Liver (tissue), 9 donors: ENCODE results near the gene RPUSD2. TPM values are rescaled to one million over a fixed set of nuclear protein-coding genes. Genes with fewer than 3 reads are reported as not detected.

Source experiments
- DNase-seq: peaks from one replicate; pipeline ENCODE4 v3.0.0-alpha.2; 2017; ENCODE audit warnings: low spot score
- H3K27ac ChIP-seq, 2 donors: one replicate each; pipeline ENCODE4 v1.7.0; 2013; ENCODE audit warnings: inconsistent platforms in 2 of 2, low read length in 2 of 2, control low read depth in 1 of 2, low read depth in 1 of 2, mild to moderate bottlenecking in 1 of 2
- H3K27me3 ChIP-seq, 4 donors: one replicate each; pipeline versions ENCODE4 v1.6.1 to v1.7.0; 2013; ENCODE audit warnings: low read length in 3 of 4, inconsistent platforms in 1 of 4, mild to moderate bottlenecking in 1 of 4, moderate library complexity in 1 of 4; ENCODE audit not compliant: control insufficient read depth in 4 of 4, insufficient read depth in 4 of 4
- H3K36me3 ChIP-seq, 4 donors: one replicate each; pipeline versions ENCODE4 v1.6.1 to v1.7.0; 2013; ENCODE audit warnings: low read length in 3 of 4, mild to moderate bottlenecking in 3 of 4, low read depth in 1 of 4, moderate library complexity in 1 of 4; ENCODE audit not compliant: control insufficient read depth in 4 of 4, insufficient read depth in 3 of 4
- H3K4me1 ChIP-seq, 4 donors: one replicate each; pipeline versions ENCODE4 v1.6.1 to v1.7.0; 2013; ENCODE audit warnings: low read length in 3 of 4, mild to moderate bottlenecking in 3 of 4, moderate library complexity in 1 of 4; ENCODE audit not compliant: control insufficient read depth in 4 of 4, insufficient read depth in 4 of 4
- H3K4me3 ChIP-seq, 3 donors: one replicate each; pipeline versions ENCODE4 v1.6.1 to v1.7.0; 2013; ENCODE audit warnings: low read length in 3 of 3, control low read depth in 1 of 3, low read depth in 1 of 3, mild to moderate bottlenecking in 1 of 3
- H3K9ac ChIP-seq, 2 donors: one replicate each; pipeline ENCODE4 v1.7.0; 2013; ENCODE audit warnings: low read length in 2 of 2, mild to moderate bottlenecking in 2 of 2, moderate library complexity in 2 of 2, control low read depth in 1 of 2, low read depth in 1 of 2
- H3K9me3 ChIP-seq, 4 donors: one replicate each; pipeline versions ENCODE4 v1.6.1 to v1.7.0; 2013; ENCODE audit warnings: low read length in 3 of 4; ENCODE audit not compliant: control insufficient read depth in 4 of 4
- ATF3 ChIP-seq: IDR thresholded peaks from 2 replicates; pipeline ENCODE4 v1.6.1; 2016; ENCODE audit warnings: antibody characterized with exemption
- CTCF ChIP-seq: fragments of 150-350 bp; IDR thresholded peaks from 2 replicates; pipeline ENCODE4 v1.5.1; 2017; ENCODE audit warnings: improper control_type of control experiment, low read depth, low read length; ENCODE audit not compliant: missing input control
- FOXA1 ChIP-seq: IDR thresholded peaks from 2 replicates; pipeline ENCODE4 v1.6.1; 2016; ENCODE audit warnings: antibody characterized with exemption
- FOXA2 ChIP-seq: IDR thresholded peaks from 2 replicates; pipeline ENCODE4 v1.6.1; 2016; ENCODE audit warnings: antibody characterized with exemption
- GABPA ChIP-seq, 2 donors: IDR thresholded peaks in 1 of 2; conservative IDR thresholded peaks in 1 of 2; 2 replicates each; pipeline ENCODE4 v1.6.1; 2016; ENCODE audit warnings: antibody characterized with exemption in 2 of 2, mild to moderate bottlenecking in 1 of 2, moderate library complexity in 1 of 2
- HNF4A ChIP-seq, 2 donors: conservative IDR thresholded peaks; 2 replicates each; pipeline ENCODE4 v1.6.1; 2016; ENCODE audit warnings: antibody characterized with exemption in 2 of 2, mild to moderate bottlenecking in 2 of 2
- HNF4G ChIP-seq: IDR thresholded peaks from 2 replicates; pipeline ENCODE4 v1.6.1; 2016; ENCODE audit warnings: antibody characterized with exemption
- JUND ChIP-seq, 2 donors: IDR thresholded peaks; 2 replicates each; pipeline ENCODE4 v1.6.1; 2016; ENCODE audit warnings: antibody characterized with exemption in 2 of 2
- MAX ChIP-seq: IDR thresholded peaks from 2 replicates; pipeline ENCODE4 v1.6.1; 2016; ENCODE audit warnings: antibody characterized with exemption
- NR2F2 ChIP-seq: IDR thresholded peaks from 2 replicates; pipeline ENCODE4 v1.6.1; 2016; ENCODE audit warnings: antibody characterized with exemption
- REST ChIP-seq: IDR thresholded peaks from 2 replicates; pipeline ENCODE4 v1.6.1; 2016; ENCODE audit warnings: antibody characterized with exemption, mild to moderate bottlenecking
- RXRA ChIP-seq, 2 donors: IDR thresholded peaks; 2 replicates each; pipeline ENCODE4 v1.6.1; 2017 to 2018; ENCODE audit warnings: antibody characterized with exemption in 2 of 2, mild to moderate bottlenecking in 1 of 2
- SP1 ChIP-seq: IDR thresholded peaks from 2 replicates; pipeline ENCODE4 v1.6.1; 2018; ENCODE audit warnings: antibody characterized with exemption, mild to moderate bottlenecking
- TAF1 ChIP-seq: conservative IDR thresholded peaks from 2 replicates; pipeline ENCODE4 v1.6.1; 2016; ENCODE audit warnings: antibody characterized with exemption, mild to moderate bottlenecking
- YY1 ChIP-seq: IDR thresholded peaks from 2 replicates; pipeline ENCODE4 v1.6.1; 2016; ENCODE audit warnings: antibody characterized with exemption, mild to moderate bottlenecking
- ZBTB33 ChIP-seq: IDR thresholded peaks from 2 replicates; pipeline ENCODE4 v1.6.1; 2016; ENCODE audit warnings: antibody characterized with exemption
- WGBS: extraction: QIAGEN DNeasy Blood & Tissue Kit; methylation state at CpG from one replicate; pipeline ENCODE4 v1.1.7; 2013; 5-methylcytosine and 5-hydroxymethylcytosine counted together
- polyA plus RNA-seq, 2 donors: library from polyadenylated mRNA; stranded (reverse) in 1 of 2; unstranded in 1 of 2; fragments of 200-250 nt in 1 of 2; fragments of >200 nt in 1 of 2; fragmentation: Nextera tagmentation in 1 of 2; extraction: Ambion mirVana in 1 of 2; gene quantifications; one replicate each; pipeline versions ENCODE4 v1.2.1 to v1.2.3, GENCODE V29; 2013 to 2015
- total RNA-seq, 2 donors: library from RNA; depleted of rRNA; stranded (reverse); fragments of >200 nt; gene quantifications; one replicate each; pipeline ENCODE4 v1.2.3, GENCODE V29; 2014
- donor health status: healthy.
- donor health status: healthy.
- donor health status: healthy.
- donor health status: healthy.
- donor health status: healthy.

The RPUSD2 gene
- total and polyA plus RNA-seq, 4 donors, result 5.3 to 7.6 (median 6.6) TPM

GRCh38 chr15:40613080-40613479, 44.0 kb downstream of the RPUSD2 start (continued):
- TF ChIP-seq GABPA (IDR thresholded peaks at IDR 0.05 in 1 of 2, conservative IDR thresholded peaks at IDR 0.05 in 1 of 2), result no peak

- Histone ChIP-seq H3K4me1 (no peaks in the 10 kb centered on the region), H3K36me3 (no peaks in the 10 kb centered on the region), H3K27ac (no peak overlapping the region), H3K27me3 (no peaks in the 10 kb centered on the region), H3K9ac (no peak overlapping the region), H3K4me3 (no peak overlapping the region), H3K9me3 (no peaks in the 10 kb centered on the region)
- 80% methylated on average over 2 of the region's 2 CpGs for WGBS
- no peak for DNase-seq
- TF ChIP-seq YY1 (no peak), HNF4G (no peak), FOXA2 (no peak), TAF1 (no peak), JUND (IDR thresholded peaks at IDR 0.05) (no peak), ZBTB33 (no peak), SP1 (no peak), ATF3 (no peak), GABPA (IDR thresholded peaks at IDR 0.05 in 1 of 2, conservative IDR thresholded peaks at IDR 0.05 in 1 of 2) (no peak), HNF4A (conservative IDR thresholded peaks at IDR 0.05) (no peak), FOXA1 (no peak), REST (no peak), CTCF (no peak)
These were observed 48.9 kb downstream of the RPUSD2 start for GRCh38 chr15:40618023-40618422.

- no peak overlapping the region for H3K4me3 ChIP-seq
- no peaks in the 10 kb centered on the region for H3K36me3 ChIP-seq
- no peak for DNase-seq
- no peaks in the 10 kb centered on the region for H3K4me1 ChIP-seq
- no peak overlapping the region for H3K27ac ChIP-seq
- no peaks in the 10 kb centered on the region for H3K27me3 ChIP-seq
- H3K9ac ChIP-seq, result no peak overlapping the region
- H3K9me3 ChIP-seq, result no peaks in the 10 kb centered on the region
- no peak for TF ChIP-seq RXRA (IDR thresholded peaks at IDR 0.05)
- TF ChIP-seq REST, result no peak
- no peak for TF ChIP-seq ATF3
- TF ChIP-seq FOXA1, result no peak
- no peak for TF ChIP-seq MAX
- TF ChIP-seq TAF1, result no peak
- TF ChIP-seq YY1, result no peak
- TF ChIP-seq ZBTB33, result no peak
- TF ChIP-seq SP1, result no peak
- TF ChIP-seq HNF4A (conservative IDR thresholded peaks at IDR 0.05), result no peak
- TF ChIP-seq JUND (IDR thresholded peaks at IDR 0.05), result no peak
- no peak for TF ChIP-seq NR2F2
These were observed 49.8 kb downstream of the RPUSD2 start for GRCh38 chr15:40618906-40619305.
